ENCODE results near the gene KRT86.

Gene KRT86

GRCh38 chr12:52317468-52318052, 43.1 kb downstream of the KRT86 start:
- DNase-seq = no peak

- no peak for DNase-seq
Measured at GRCh38 chr12:52318241-52318990, 44.0 kb downstream of the KRT86 start.

- no peak for DNase-seq
Measured at GRCh38 chr12:52319097-52319496, 44.7 kb downstream of the KRT86 start.

GRCh38 chr12:52320784-52321400, 46.4 kb downstream of the KRT86 start, which contains the start of gene KRT83:
TSS of gene KRT83 (minus strand) at chr12:52321398. CDS start at chr12:52321335, 63 bp downstream.
- DNase-seq = no peak

GRCh38 chr12:52321418-52321817, 47.0 kb downstream of the KRT86 start:
- DNase-seq = no peak

- no peak for DNase-seq
Measured at GRCh38 chr12:52322069-52322468, 47.6 kb downstream of the KRT86 start.

GRCh38 chr12:52323001-52323400, 48.6 kb downstream of the KRT86 start:
- no peak for DNase-seq

GRCh38 chr12:52323416-52324152, 49.1 kb downstream of the KRT86 start:
- DNase-seq = no peak

GRCh38 chr12:52324153-52324444, 49.7 kb downstream of the KRT86 start:
- DNase-seq = no peak

GRCh38 chr12:52327052-52327829, 52.8 kb downstream of the KRT86 start:
- peak; percentile 77 for DNase-seq

GRCh38 chr12:52327830-52328500, 53.5 kb downstream of the KRT86 start:
- no peak for DNase-seq

- no peak for DNase-seq
Measured at GRCh38 chr12:52331039-52331438, 56.6 kb downstream of the KRT86 start.

- no peak for DNase-seq
Measured at GRCh38 chr12:52331833-52332232, 57.4 kb downstream of the KRT86 start.

- no peak for DNase-seq
Measured at GRCh38 chr12:52332381-52332780, 57.9 kb downstream of the KRT86 start.

GRCh38 chr12:52333321-52333720, 58.9 kb downstream of the KRT86 start:
- no peak for DNase-seq

GRCh38 chr12:52334185-52334584, 59.7 kb downstream of the KRT86 start:
- DNase-seq = no peak

- DNase-seq = no peak
Measured at GRCh38 chr12:52335598-52336262, 61.3 kb downstream of the KRT86 start.

- DNase-seq = no peak
Measured at GRCh38 chr12:52336641-52337040, 62.2 kb downstream of the KRT86 start.

- no peak for DNase-seq
Measured at GRCh38 chr12:52337054-52337453, 62.6 kb downstream of the KRT86 start.

GRCh38 chr12:52338241-52338960, 64.0 kb downstream of the KRT86 start:
- DNase-seq = no peak

- no peak for DNase-seq
Measured at GRCh38 chr12:52341066-52341580, 66.7 kb downstream of the KRT86 start.
